Measurements from ENCODE around the gene MPG.

- TF ChIP-seq MYC (IDR thresholded peaks at IDR 0.05; ENCODE audit: borderline replicate concordance, low read length) (no peak), CTCF (IDR thresholded peaks at IDR 0.05) (no peak), SMC3 (IDR thresholded peaks at IDR 0.05) (no peak), PBX3 (IDR thresholded peaks at IDR 0.05) (no peak), POLR2A (IDR thresholded peaks at IDR 0.05; ENCODE audit: low read length) (no peak), JUNB (IDR thresholded peaks at IDR 0.05) (no peak), MAX (IDR thresholded peaks at IDR 0.05) (no peak), HOXA7 (CRISPR knock-in tag; IDR thresholded peaks at IDR 0.05) (no peak)
These were observed 42.7 kb downstream of the MPG start for GRCh38 chr16:120756-121155.
